ENCODE data around the gene ZNF683.

- TF ChIP-seq POLR2A (IDR thresholded peaks at IDR 0.05; ENCODE audit: low read length) (no peak), GATA1 (IDR thresholded peaks at IDR 0.05; ENCODE audit: low read depth, low read length) (no peak)
Measured at GRCh38 chr1:26404641-26405040, 32.1 kb upstream of the ZNF683 start.

All from erythroblast (primary cell).